Esophagus muscularis mucosa (tissue), 4 donors: ENCODE measurements around the gene RPAP2. TPM values are rescaled to one million over a fixed set of nuclear protein-coding genes. Genes with fewer than 3 reads are reported as not detected.

Experiments used
- DNase-seq: peaks from one replicate; pipeline ENCODE4 v3.0.0-alpha.2; 2017; ENCODE audit errors: extremely low spot score
- H3K27ac ChIP-seq, 4 donors: fragments of 200-600 bp; sonication (generic); replicated peaks in 1 of 4; 1 replicate in 3 of 4; 2 replicates in 1 of 4; pipeline ENCODE4 v1.5.1; 2016 to 2019; ENCODE audit warnings: mild to moderate bottlenecking in 1 of 4
- H3K27me3 ChIP-seq, 4 donors: fragments of 200-600 bp; sonication (generic); one replicate each; pipeline versions ENCODE4 v1.5.1 to v1.6.0; 2016 to 2019
- H3K36me3 ChIP-seq, 4 donors: fragments of 200-600 bp; sonication (generic); one replicate each; pipeline ENCODE4 v1.5.1; 2016 to 2019
- H3K4me1 ChIP-seq, 4 donors: fragments of 200-600 bp; sonication (generic); one replicate each; pipeline ENCODE4 v1.5.1; 2016 to 2019
- H3K4me3 ChIP-seq, 4 donors: fragments of 200-600 bp; sonication (generic); 1 replicate in 2 of 4; 2 replicates in 2 of 4; pipeline ENCODE4 v1.5.1; 2016 to 2019; ENCODE audit warnings: mild to moderate bottlenecking in 4 of 4, moderate library complexity in 1 of 4
- H3K9me3 ChIP-seq, 4 donors: fragments of 200-600 bp; sonication (generic); 1 replicate in 3 of 4; 2 replicates in 1 of 4; pipeline ENCODE4 v1.5.1; 2016 to 2019
- CTCF ChIP-seq, 3 experiments: fragments of 200-600 bp in 2 of 3; fragments of 450-650 bp in 1 of 3; sonication (generic) in 2 of 3; IDR thresholded peaks; one replicate each; pipeline ENCODE4 v1.5.1; 2017 to 2019; ENCODE audit warnings: antibody characterized with exemption in 3 of 3, mild to moderate bottlenecking in 2 of 3, moderate library complexity in 1 of 3
- EP300 ChIP-seq: sonication (generic); formaldehyde crosslinking; IDR thresholded peaks from one replicate; pipeline ENCODE4 v1.6.1; 2017; ENCODE audit warnings: antibody characterized with exemption
- POLR2A ChIP-seq: fragments of 450-650 bp; IDR thresholded peaks from one replicate; pipeline ENCODE4 v1.6.1; 2017; ENCODE audit warnings: antibody characterized with exemption, moderate library complexity, mild to moderate bottlenecking, low read depth
- POLR2AphosphoS5 ChIP-seq, 2 donors: sonication (generic); formaldehyde crosslinking; IDR thresholded peaks; one replicate each; pipeline ENCODE4 v1.6.1; 2017; ENCODE audit warnings: antibody characterized with exemption in 2 of 2
- WGBS: methylation state at CpG from one replicate; pipeline ENCODE4 v1.1.5; 2018; 5-methylcytosine and 5-hydroxymethylcytosine counted together
- intact Hi-C: fragments of 100-400 bp; cut with DNase I; formaldehyde crosslinking; loops from one replicate; pipeline ENCODE4 v1.15.1; 2023
- total RNA-seq, 4 donors: library from RNA; depleted of rRNA; stranded (reverse); fragments of >200 nt; gene quantifications; one replicate each; pipeline versions ENCODE4 v1.1.0 to v1.2.1, GENCODE V29; 2016

Gene RPAP2
- total RNA-seq, 4 donors from 2014 or later, result 8.9 to 13.3 (median 12.8) TPM

- intact Hi-C loops, result no loop called here
- H3K9me3 ChIP-seq, result no peaks in the 10 kb centered on the region
- no peak overlapping the region for H3K27ac ChIP-seq
- TF ChIP-seq POLR2AphosphoS5 (IDR thresholded peaks at IDR 0.05) (no peak), EP300 (no peak), POLR2A (no peak), CTCF (IDR thresholded peaks at IDR 0.05) (no peak)
- peaks cover 7 to 52% (median 14%) of the 10 kb centered on the region in 4 donors for H3K36me3 ChIP-seq
- no peaks in the 10 kb centered on the region for H3K27me3 ChIP-seq
- DNase-seq, result no peak
- no peak overlapping the region for H3K4me3 ChIP-seq
- no peaks in the 10 kb centered on the region for H3K4me1 ChIP-seq
- 83% methylated on average over 6 of the region's 6 CpGs for WGBS
Observed at GRCh38 chr1:92315766-92316599, 17.1 kb downstream of the RPAP2 start.

GRCh38 chr1:92317836-92318493 is 19.1 kb downstream of the RPAP2 start:
- no peak for TF ChIP-seq EP300
- TF ChIP-seq CTCF (IDR thresholded peaks at IDR 0.05), result no peak
- TF ChIP-seq POLR2A, result no peak
- TF ChIP-seq POLR2AphosphoS5 (IDR thresholded peaks at IDR 0.05), result no peak
- Histone ChIP-seq H3K27me3 (no peaks in the 10 kb centered on the region), H3K36me3 (peaks cover 6 to 45% (median 16%) of the 10 kb centered on the region in 4 donors), H3K27ac (no peak overlapping the region), H3K9me3 (no peaks in the 10 kb centered on the region), H3K4me3 (no peak overlapping the region), H3K4me1 (no peaks in the 10 kb centered on the region)
- intact Hi-C loops, result no loop called here
- 77% methylated on average over 3 of the region's 3 CpGs for WGBS
- DNase-seq, result no peak

- H3K36me3 ChIP-seq, result peaks cover 13 to 63% (median 37%) of the 10 kb centered on the region in 4 donors
- WGBS, result 96% methylated on average over 7 of the region's 7 CpGs
Observed at GRCh38 chr1:92323473-92324453, 24.9 kb downstream of the RPAP2 start.

More at GRCh38 chr1:92323473-92324453, 24.9 kb downstream of the RPAP2 start:
- DNase-seq, result no peak
- Histone ChIP-seq H3K27ac (no peak overlapping the region), H3K4me3 (no peak overlapping the region), H3K4me1 (no peaks in the 10 kb centered on the region), H3K27me3 (no peaks in the 10 kb centered on the region), H3K9me3 (peaks cover 0 to 14% (median 9%) of the 10 kb centered on the region in 4 donors)
- TF ChIP-seq POLR2AphosphoS5 (IDR thresholded peaks at IDR 0.05), result no peak
- no peak for TF ChIP-seq CTCF (IDR thresholded peaks at IDR 0.05)
- TF ChIP-seq EP300, result no peak
- no peak for TF ChIP-seq POLR2A
- intact Hi-C loops, result no loop called here
